Right atrium auricular region (tissue), 2 donors: Measurements from ENCODE around the gene KIAA1217. TPM values are rescaled to one million over a fixed set of nuclear protein-coding genes. Genes with fewer than 3 reads are reported as not detected.
"Not testable (repeated sequence)": the region's sequence is repeated elsewhere in the genome, so short reads cannot be mapped to it uniquely, and the experiment has no call there.

Experiments used
- DNase-seq: peaks from one replicate; pipeline ENCODE4 v3.0.0-alpha.2; 2019; ENCODE audit warnings: low spot score
- H3K27ac ChIP-seq, 2 donors: fragments of 200-600 bp; sonication (generic); 1 replicate in 1 of 2; 2 replicates in 1 of 2; pipeline ENCODE4 v1.5.1; 2016 to 2019
- H3K27me3 ChIP-seq, 2 donors: fragments of 200-600 bp; sonication (generic); one replicate each; pipeline versions ENCODE4 v1.5.1 to v1.6.0; 2017 to 2019
- H3K36me3 ChIP-seq: fragments of 200-600 bp; sonication (generic); one replicate; pipeline ENCODE4 v1.5.1; 2016
- H3K4me1 ChIP-seq, 2 donors: fragments of 200-600 bp; sonication (generic); one replicate each; pipeline versions ENCODE4 v1.5.1 to v1.6.0; 2017 to 2019
- H3K4me3 ChIP-seq, 2 donors: fragments of 200-600 bp; sonication (generic); 1 replicate in 1 of 2; 2 replicates in 1 of 2; pipeline ENCODE4 v1.5.1; 2017 to 2019; ENCODE audit warnings: mild to moderate bottlenecking in 1 of 2, moderate library complexity in 1 of 2
- H3K9me3 ChIP-seq, 2 donors: fragments of 200-600 bp; sonication (generic); one replicate each; pipeline ENCODE4 v1.5.1; 2019
- CTCF ChIP-seq, 2 donors: fragments of 200-600 bp; sonication (generic); IDR thresholded peaks; one replicate each; pipeline ENCODE4 v1.5.1; 2019; ENCODE audit warnings: antibody characterized with exemption in 2 of 2
- total RNA-seq, 2 donors: library from RNA; depleted of rRNA; stranded (reverse); fragments of >200 nt; gene quantifications; one replicate each; pipeline ENCODE4 v1.1.0, GENCODE V29; 2016

The KIAA1217 gene
- total RNA-seq, 2 donors from 2014 or later = 24.0 to 33.3 TPM

GRCh38 chr10:24481241-24481640, 272.3 kb downstream of the KIAA1217 start:
- no peak overlapping the region for H3K27ac ChIP-seq
- H3K36me3 ChIP-seq = no peaks in the 10 kb centered on the region
- no peak for DNase-seq
- H3K27me3 ChIP-seq = no peaks in the 10 kb centered on the region
- H3K4me3 ChIP-seq = no peak overlapping the region
- no peak for TF ChIP-seq CTCF (IDR thresholded peaks at IDR 0.05)
- no peaks in the 10 kb centered on the region for H3K9me3 ChIP-seq
- peaks cover 0 to 9% of the 10 kb centered on the region in 2 donors for H3K4me1 ChIP-seq

GRCh38 chr10:24482713-24483112, 273.8 kb downstream of the KIAA1217 start:
- not testable (repeated sequence) for DNase-seq, H3K27me3 ChIP-seq, H3K4me3 ChIP-seq, H3K36me3 ChIP-seq, H3K9me3 ChIP-seq, H3K4me1 ChIP-seq, H3K27ac ChIP-seq

- H3K36me3 ChIP-seq = peaks cover 7% of the 10 kb centered on the region
- TF ChIP-seq CTCF (IDR thresholded peaks at IDR 0.05) = no peak
- no peaks in the 10 kb centered on the region for H3K9me3 ChIP-seq
- H3K4me3 ChIP-seq = no peak overlapping the region
- no peaks in the 10 kb centered on the region for H3K27me3 ChIP-seq
- H3K27ac ChIP-seq = no peak overlapping the region
- no peak for DNase-seq
- peaks cover 0 to 9% of the 10 kb centered on the region in 2 donors for H3K4me1 ChIP-seq
These were observed 274.8 kb downstream of the KIAA1217 start for GRCh38 chr10:24483701-24484100.

GRCh38 chr10:24484771-24485170, 275.8 kb downstream of the KIAA1217 start:
- Histone ChIP-seq H3K27ac (no peak overlapping the region), H3K9me3 (no peaks in the 10 kb centered on the region), H3K4me1 (peaks cover 0 to 9% of the 10 kb centered on the region in 2 donors), H3K27me3 (no peaks in the 10 kb centered on the region), H3K4me3 (no peak overlapping the region), H3K36me3 (peaks cover 7% of the 10 kb centered on the region)
- TF ChIP-seq CTCF (IDR thresholded peaks at IDR 0.05) = no peak
- DNase-seq = no peak

GRCh38 chr10:24485304-24485703, 276.4 kb downstream of the KIAA1217 start:
- peaks cover 7% of the 10 kb centered on the region for H3K36me3 ChIP-seq
- H3K4me3 ChIP-seq = no peak overlapping the region
- no peak for DNase-seq
- H3K4me1 ChIP-seq = peaks cover 0 to 9% of the 10 kb centered on the region in 2 donors
- no peaks in the 10 kb centered on the region for H3K9me3 ChIP-seq
- H3K27ac ChIP-seq = no peak overlapping the region
- H3K27me3 ChIP-seq = no peaks in the 10 kb centered on the region
- TF ChIP-seq CTCF (IDR thresholded peaks at IDR 0.05) = no peak

DNA sequence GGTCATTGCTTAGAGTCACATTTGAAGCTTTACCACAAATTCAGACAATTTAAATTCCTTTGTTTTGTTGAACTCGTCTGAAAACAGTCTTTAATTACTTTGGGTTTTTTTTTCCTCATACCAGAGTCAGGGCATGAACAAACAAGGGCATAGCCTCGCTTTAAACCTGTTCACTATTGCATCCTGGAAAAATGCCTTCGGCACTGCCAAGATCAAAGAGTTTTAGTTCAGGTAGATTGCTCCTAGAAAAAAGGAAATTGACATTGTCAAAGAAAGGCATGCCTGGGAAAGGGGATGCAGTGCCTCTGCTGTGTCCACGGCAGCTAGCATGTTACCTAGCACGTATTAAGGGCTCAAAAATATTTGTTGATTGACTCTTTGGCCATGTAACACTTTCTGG, 279.7 kb downstream of the KIAA1217 start:
- no peak for DNase-seq
- H3K9me3 ChIP-seq = no peaks in the 10 kb centered on the region
- no peak overlapping the region for H3K4me3 ChIP-seq
- no peaks in the 10 kb centered on the region for H3K27me3 ChIP-seq
- no peak overlapping the region for H3K27ac ChIP-seq
- H3K36me3 ChIP-seq = peaks cover 7% of the 10 kb centered on the region
- peaks cover 0 to 3% of the 10 kb centered on the region in 2 donors for H3K4me1 ChIP-seq
- no peak for TF ChIP-seq CTCF (IDR thresholded peaks at IDR 0.05)
